ENCODE measurements around the gene POU3F1.

DNA sequence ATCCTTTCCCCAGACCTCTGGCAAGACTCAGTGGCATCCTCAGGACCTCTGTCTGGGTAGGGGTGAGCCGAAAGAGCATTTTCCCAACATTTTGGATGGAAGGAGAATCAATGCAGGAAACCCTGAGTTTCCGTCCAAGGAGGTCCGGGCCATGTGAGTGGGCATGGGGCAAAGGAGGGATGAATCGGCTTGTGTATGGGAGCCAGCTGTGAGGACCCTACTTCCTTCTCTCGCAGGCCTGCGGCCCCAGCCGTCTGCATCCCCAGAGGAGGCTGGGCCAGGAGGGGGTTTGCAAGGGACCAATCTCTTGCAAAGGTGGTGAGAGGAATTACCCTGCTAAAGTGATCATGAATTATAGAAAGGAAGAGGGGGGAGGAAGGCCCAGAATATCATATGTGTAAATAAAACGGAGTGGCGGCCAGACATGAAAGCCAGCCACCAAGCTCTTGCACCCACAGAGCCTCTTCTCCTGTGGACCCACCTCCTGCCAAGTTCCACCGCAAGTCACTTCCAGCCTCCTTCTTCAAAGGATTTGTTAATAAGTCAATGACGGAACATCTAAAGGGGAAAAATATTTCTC, 48.2 kb upstream of the POU3F1 start:
- TF ChIP-seq, protein P1, sequence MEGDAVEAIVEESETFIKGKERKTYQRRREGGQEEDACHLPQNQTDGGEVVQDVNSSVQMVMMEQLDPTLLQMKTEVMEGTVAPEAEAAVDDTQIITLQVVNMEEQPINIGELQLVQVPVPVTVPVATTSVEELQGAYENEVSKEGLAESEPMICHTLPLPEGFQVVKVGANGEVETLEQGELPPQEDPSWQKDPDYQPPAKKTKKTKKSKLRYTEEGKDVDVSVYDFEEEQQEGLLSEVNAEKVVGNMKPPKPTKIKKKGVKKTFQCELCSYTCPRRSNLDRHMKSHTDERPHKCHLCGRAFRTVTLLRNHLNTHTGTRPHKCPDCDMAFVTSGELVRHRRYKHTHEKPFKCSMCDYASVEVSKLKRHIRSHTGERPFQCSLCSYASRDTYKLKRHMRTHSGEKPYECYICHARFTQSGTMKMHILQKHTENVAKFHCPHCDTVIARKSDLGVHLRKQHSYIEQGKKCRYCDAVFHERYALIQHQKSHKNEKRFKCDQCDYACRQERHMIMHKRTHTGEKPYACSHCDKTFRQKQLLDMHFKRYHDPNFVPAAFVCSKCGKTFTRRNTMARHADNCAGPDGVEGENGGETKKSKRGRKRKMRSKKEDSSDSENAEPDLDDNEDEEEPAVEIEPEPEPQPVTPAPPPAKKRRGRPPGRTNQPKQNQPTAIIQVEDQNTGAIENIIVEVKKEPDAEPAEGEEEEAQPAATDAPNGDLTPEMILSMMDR (IDR thresholded peaks at IDR 0.05; ENCODE audit: low read depth, low read length, poor library complexity, severe bottlenecking): no peak
- TF ChIP-seq EZH2phosphoT487 (IDR thresholded peaks at IDR 0.05; ENCODE audit: borderline replicate concordance, low read length): no peak
